Measurements from ENCODE around the gene KIF26B.
A peak's percentile ranks its signal among the peaks of the same experiment; 100 is the strongest.
"Not testable (repeated sequence)": the region's sequence is repeated elsewhere in the genome, so short reads cannot be mapped to it uniquely, and the experiment has no call there.

Gene KIF26B

GRCh38 chr1:245332085-245332484 is 177.3 kb downstream of the KIF26B start:
- no peak overlapping the region for H3K27ac ChIP-seq
- no peak overlapping the region for H3K4me3 ChIP-seq

GRCh38 chr1:245332513-245332912 is 177.7 kb downstream of the KIF26B start:
- Histone ChIP-seq H3K4me3 (no peak overlapping the region), H3K27ac (no peak overlapping the region)

GRCh38 chr1:245334235-245334634 is 179.4 kb downstream of the KIF26B start:
- Histone ChIP-seq H3K4me3 (no peak overlapping the region), H3K27ac (no peak overlapping the region)

GRCh38 chr1:245334827-245335490 is 180.2 kb downstream of the KIF26B start:
- Histone ChIP-seq H3K27ac (no peak overlapping the region), H3K4me3 (no peak overlapping the region)

- not testable (repeated sequence) for H3K4me3 ChIP-seq, H3K27ac ChIP-seq
Measured at GRCh38 chr1:245335684-245336083, 180.9 kb downstream of the KIF26B start.

GRCh38 chr1:245336149-245336983 is 181.6 kb downstream of the KIF26B start:
- no peak overlapping the region for H3K27ac ChIP-seq
- H3K4me3 ChIP-seq, result peak overlapping the region in 1 of 7 experiments; percentile 21

GRCh38 chr1:245336984-245337355 is 182.2 kb downstream of the KIF26B start:
- H3K27ac ChIP-seq, result not testable (repeated sequence)

GRCh38 chr1:245337829-245338484 is 183.2 kb downstream of the KIF26B start:
- H3K27ac ChIP-seq, result peak overlapping the region in 1 of 21 experiments; percentile 64
- no peak overlapping the region for H3K4me3 ChIP-seq

More at GRCh38 chr1:245336984-245337355, 182.2 kb downstream of the KIF26B start:
- H3K4me3 ChIP-seq, result peak overlapping the region in 1 of 7 experiments; percentile 21

- H3K27ac ChIP-seq, result no peak overlapping the region
- no peak overlapping the region for H3K4me3 ChIP-seq
Measured at GRCh38 chr1:245338485-245338877, 183.7 kb downstream of the KIF26B start.

GRCh38 chr1:245341743-245342142 is 187.0 kb downstream of the KIF26B start:
- no peak overlapping the region for H3K4me3 ChIP-seq
- H3K27ac ChIP-seq, result no peak overlapping the region

GRCh38 chr1:245345191-245345884 is 190.6 kb downstream of the KIF26B start:
- no peak overlapping the region for H3K4me3 ChIP-seq

GRCh38 chr1:245348626-245349025 is 193.8 kb downstream of the KIF26B start:
- Histone ChIP-seq H3K4me3 (no peak overlapping the region), H3K27ac (no peak overlapping the region)

More at GRCh38 chr1:245345191-245345884, 190.6 kb downstream of the KIF26B start:
- H3K27ac ChIP-seq, result no peak overlapping the region

- no peak overlapping the region for H3K4me3 ChIP-seq
- H3K27ac ChIP-seq, result no peak overlapping the region
Measured at GRCh38 chr1:245353411-245353810, 198.6 kb downstream of the KIF26B start.

GRCh38 chr1:245353915-245354775 is 199.4 kb downstream of the KIF26B start:
- H3K4me3 ChIP-seq, result no peak overlapping the region
- no peak overlapping the region for H3K27ac ChIP-seq

GRCh38 chr1:245355851-245356630 is 201.3 kb downstream of the KIF26B start:
- not testable (repeated sequence) for H3K27ac ChIP-seq, H3K4me3 ChIP-seq

GRCh38 chr1:245356891-245357585 is 202.3 kb downstream of the KIF26B start:
- Histone ChIP-seq H3K4me3 (no peak overlapping the region), H3K27ac (no peak overlapping the region)

- not testable (repeated sequence) for H3K27ac ChIP-seq, H3K4me3 ChIP-seq
Measured at GRCh38 chr1:245359101-245359680, 204.4 kb downstream of the KIF26B start.
